HG03064 (cell line): ENCODE results near the gene NUDT14.

Experiments used
- ATAC-seq: cut with Tn5 transposase; IDR thresholded peaks from one replicate; pipeline ENCODE4 v1.9.1; 2021; ENCODE audit warnings: low read depth; ENCODE audit not compliant: unreplicated experiment

The NUDT14 gene

DNA sequence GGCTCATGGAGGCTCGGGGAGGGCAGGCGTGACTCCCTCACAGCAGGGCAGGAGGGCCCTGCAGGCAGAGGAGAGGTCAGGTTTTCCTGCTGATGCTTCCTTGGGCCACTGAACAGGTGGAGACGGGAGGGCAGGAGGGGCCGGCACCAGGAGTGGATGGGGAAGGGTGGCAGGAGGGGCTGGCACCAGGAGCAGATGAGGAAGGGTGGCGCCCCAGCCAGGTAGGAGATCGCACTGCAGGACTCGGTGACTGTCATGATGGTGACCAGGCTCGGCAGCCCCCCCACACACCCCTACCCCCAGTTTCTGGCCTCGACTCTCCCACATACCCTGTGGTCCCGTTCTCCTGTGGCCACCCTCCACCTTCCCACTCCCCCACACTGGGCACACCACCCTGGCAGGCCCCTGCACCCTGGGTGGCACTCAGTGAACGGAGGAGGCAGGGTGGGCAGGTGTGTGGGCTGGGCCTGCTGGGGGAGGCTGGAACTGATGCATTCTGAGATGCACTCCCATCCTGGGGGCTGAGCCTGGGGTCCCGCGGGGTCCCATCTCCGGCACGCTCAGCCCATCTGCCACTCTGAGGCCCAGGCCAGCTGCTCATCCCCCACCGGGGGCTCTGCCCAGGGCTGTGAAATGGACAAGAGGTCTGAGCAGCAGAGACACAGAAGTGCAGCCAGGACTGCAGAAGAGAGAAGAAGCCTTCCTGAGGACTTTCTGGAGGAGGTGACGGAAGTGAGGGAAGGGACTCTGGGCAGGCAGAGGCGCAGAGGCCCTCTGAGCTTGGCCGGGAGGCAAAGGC, 2.8 kb downstream of the NUDT14 start:
- no peak for ATAC-seq

DNA sequence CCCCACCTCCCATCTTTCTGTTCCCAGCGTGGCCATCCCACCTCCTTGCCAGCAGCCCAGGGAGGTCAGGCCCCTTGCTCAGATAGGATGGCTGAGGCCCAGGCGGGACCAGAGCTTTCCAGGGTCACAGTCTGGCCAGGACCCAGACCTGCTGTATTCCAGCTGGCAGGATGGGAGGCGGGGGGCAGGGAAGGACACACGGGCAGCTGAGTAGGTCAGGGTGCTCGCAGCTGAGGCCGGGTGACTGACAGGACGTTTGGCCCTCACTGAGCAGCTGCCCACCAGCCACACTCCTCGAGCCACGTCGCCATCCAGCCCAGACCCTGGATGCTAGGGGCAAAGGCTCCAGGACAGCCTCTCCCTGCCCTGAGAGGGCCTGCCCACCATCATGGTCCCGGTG, 4.0 kb downstream of the NUDT14 start:
- ATAC-seq, result no peak

GRCh38 chr14:105176513-105176912, 4.6 kb downstream of the NUDT14 start:
- no peak for ATAC-seq

GRCh38 chr14:105173901-105174894, 6.9 kb downstream of the NUDT14 start:
- ATAC-seq, result no peak

GRCh38 chr14:105173145-105173544, 8.0 kb downstream of the NUDT14 start:
- ATAC-seq, result no peak

DNA sequence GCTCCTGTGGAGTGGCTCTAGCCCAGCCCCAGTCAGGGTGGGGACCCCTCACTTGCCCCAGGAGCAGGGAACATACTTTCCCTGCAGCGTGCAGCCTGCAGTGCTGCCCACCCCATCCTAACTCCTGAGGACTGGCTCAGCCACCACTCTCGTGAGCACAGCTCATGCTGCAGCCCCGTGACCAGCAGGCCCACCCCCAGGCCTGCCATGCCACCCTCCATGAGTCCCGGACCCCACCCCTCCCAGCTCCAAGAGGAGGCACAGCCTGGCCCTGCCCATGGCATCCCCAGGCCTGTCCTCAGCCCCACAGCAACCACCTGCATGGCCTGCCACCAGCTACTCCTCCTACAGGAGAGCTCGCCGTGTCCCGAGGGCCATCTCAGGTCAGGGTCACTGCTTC, 8.6 kb downstream of the NUDT14 start:
- ATAC-seq, result no peak

DNA sequence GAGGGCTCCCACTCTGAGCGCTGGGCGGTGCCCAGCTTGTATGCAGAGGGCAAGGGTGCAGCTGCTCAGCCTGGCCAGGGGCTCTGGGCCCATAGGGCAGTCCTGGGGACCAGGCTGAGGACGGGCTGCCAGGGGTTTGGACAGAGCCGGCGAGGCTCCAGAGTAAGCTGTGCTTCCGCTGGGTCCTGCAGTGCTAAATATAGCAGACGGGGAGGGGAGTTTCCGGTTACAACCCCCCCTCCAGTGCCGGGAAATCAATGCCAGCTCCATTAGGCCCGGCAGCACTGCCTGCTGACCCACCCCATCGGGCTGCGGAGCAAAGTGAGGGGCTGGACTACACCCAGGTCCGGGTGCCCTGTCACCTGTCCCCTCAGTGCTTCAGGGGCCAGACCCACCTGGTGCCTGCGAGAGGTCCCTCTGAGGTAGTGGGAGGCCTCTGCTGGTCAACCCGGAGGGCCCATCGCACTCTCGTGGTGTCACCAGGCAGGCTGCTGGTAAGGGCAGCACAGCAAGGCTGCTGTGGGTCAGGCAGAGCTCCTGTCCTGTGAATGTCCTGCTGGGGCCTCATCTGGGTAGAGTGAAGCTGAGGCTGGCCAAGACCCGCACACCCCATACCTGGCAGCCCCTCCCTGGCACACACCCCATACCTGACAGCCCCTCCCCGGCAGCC, 10.0 kb downstream of the NUDT14 start:
- no peak for ATAC-seq

DNA sequence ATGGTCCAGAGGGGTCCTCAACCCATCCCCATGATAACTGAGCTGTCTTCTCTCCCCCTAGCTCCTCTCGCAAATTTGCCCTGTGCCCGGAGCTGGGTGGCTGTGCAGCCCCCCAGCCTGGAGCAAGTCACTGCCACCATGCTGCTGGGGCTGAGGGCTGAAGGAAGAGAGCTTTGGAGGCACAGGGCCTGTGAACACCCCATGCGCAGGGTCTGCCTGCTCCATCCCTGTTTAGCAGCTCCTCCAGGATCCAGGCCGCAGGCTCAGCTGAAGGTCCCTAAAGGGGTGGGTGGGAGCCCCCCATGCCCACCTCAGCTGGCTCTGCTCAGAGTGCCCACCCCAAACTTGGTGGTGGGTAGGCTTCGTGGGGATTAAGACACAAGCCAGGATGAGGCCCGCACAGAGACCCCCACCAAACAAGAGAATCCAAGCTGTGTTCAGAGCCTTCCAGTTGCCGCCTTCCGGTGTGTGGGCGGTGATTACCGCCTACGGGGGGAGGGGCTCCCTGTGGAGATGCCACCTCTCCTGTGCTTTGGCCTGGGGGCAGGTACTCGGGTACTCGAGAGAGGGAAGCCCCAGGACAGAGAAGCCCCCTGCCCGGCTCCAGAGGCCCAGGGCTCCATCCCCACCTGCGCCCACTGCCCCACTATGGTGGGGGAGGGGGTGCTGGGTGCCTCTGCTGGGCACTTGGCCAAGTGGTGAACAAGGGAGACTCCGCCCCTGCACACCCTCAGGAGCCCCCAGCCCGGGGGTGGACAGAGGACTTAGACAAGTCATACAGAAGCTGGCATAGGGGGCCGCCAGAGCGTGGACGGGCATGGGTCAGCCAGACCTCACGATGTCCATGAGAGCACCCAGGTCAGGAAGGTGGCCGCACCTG, 11.1 kb downstream of the NUDT14 start:
- no peak for ATAC-seq

GRCh38 chr14:105168979-105169507, 12.1 kb downstream of the NUDT14 start:
- ATAC-seq, result no peak

DNA sequence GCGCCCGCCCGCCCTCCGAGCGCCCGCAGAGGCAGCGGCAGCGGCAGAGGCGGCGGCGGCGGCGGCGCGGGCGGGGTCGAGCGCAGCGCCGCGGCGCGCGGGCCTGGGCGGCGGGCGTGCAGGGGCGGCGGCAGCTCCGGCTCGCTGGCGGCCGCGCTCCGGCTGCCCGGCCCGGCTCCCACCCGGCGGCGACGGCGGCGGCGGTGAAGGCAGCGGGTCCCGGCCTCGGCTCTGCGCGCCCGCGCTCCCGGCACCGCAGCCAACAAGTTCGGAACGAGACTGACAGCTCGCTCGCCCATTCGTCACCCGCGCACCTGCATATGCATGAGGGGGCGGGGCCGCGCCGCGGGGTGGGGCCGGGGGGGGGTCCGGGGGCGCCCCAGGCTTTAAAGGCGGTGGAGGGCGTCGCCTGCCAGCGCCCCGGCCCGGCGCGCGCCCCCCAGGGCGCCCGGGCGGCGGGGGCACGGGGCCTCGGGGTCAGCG, 12.6 kb downstream of the NUDT14 start, which contains the start of gene JAG2:
JAG2 (minus strand) TSS at position 281 of the 483 bp plus-strand sequence. CDS start 356 bp downstream, outside the sequence.
- ATAC-seq, result no peak

- ATAC-seq, result no peak
Measured at GRCh38 chr14:105168093-105168420, 13.1 kb downstream of the NUDT14 start.

DNA sequence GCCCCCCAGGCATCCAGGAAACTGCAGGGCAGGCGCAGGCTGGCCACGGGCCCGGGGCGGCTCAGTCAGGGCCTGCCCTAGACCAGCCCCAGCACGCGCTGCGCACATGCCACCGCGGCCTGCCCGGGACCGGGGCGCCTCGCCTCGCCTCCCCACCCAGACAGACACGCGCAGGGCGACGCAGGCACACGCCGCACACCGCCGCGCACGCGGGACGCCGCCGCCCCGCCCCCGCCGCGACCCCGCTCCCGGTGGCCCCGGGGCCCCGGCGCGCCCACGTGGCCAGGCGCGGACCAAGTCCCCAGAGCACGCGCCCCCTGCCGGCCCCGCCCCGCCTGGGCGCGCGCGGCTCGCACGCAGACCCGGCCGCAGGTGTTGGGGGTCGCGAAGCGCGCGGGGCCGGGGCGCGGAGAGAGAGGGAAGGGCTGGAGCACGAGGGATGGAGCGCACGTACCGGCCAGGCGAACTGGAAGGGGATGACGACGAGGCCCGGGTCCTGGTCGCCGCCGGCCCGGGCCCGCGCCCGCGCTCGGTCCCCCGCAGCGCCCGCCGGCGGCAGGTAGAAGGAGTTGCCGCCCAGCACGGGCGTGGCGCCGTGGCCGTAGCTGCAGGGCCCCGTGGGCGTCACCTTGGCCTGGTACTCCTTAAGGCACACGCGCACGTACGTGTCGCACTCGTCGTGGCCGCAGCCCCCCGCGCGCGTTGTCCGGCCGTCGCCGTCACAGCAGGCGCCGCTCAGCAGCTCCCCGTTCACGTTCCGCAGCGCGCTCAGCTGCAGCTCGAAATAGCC, 13.6 kb downstream of the NUDT14 start:
- no peak for ATAC-seq

- ATAC-seq, result no peak
Measured at GRCh38 chr14:105166571-105167302, 14.4 kb downstream of the NUDT14 start.

DNA sequence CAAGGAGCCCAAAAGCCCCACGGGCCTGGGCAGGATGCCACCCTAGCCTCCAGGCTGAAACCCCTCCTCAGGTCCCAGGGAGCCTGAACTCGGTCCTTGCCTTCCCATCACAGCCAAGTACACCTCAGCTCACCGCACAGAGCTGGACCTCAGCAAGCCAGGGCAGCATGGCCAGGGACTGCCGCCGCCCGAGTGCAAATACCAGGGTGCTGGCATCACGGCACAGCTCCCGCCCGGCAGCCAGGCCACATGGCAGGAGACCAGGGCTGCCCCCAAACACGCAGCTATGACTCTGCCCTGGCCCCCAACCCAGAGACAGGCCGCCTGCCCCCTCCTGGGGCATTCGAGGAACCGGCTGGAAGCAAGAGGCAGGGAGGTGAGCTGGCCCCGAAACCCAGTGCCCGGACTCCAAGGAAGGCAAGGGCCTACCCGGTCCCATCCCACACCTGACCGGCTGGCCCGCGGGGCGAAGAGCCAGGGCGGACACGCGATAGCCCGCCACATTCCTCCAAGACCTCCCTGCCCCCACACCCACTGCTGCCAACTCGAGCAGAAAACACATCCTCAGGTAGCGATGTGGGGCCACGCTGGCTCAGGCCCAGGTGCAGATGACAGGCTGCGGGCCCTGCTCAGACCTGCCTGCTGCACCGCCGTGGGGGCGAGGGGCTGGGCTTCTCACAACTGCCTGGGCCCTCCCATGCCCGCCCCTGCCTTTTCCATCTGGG, 15.2 kb downstream of the NUDT14 start:
- ATAC-seq, result no peak

GRCh38 chr14:105165134-105165704, 15.9 kb downstream of the NUDT14 start:
- ATAC-seq, result no peak

- ATAC-seq, result no peak
Measured at GRCh38 chr14:105163040-105163742, 17.9 kb downstream of the NUDT14 start.

DNA sequence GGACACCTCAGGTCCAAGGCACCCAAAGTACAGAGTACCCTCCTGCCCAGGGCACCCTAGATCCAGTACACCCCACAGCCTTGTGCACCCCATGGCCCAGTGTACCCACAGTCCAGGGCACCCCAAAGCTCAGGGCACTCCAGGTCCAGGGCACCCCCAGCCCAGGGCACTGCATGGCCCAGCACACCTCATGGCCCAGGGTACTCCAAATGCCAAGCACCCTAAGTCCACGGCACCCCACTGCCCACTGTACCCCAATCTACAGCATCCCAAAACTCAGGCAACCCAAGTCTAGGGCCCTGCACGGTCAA, 18.5 kb downstream of the NUDT14 start:
- ATAC-seq, result no peak
